ENCODE measurements around the gene RANBP17.

Gene RANBP17

DNA sequence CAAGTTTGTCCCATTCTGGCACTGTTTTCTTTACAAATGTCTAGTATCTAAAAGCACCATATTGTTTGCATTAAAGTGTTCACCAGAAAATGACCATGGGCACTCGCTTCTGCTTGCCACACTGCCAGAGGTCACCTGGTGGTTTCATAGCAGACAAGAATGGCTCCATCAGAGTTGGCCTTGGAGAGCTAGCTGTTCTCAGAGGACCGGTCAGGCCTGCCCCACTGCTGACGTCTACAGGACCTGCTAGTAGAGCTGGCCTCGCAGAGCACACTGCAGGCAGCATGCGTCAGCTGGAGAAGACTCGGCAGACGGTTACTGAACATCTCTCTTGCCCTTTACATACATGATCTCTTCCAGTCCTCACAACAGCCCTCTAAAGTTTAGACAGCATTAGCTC is 438.5 kb downstream of the RANBP17 start:
- Histone ChIP-seq H3K27ac (ENCODE audit: low read depth, low read length) (no peak overlapping the region), H3K23ac (ENCODE audit: low read length) (no peak overlapping the region), H4K8ac (ENCODE audit: low read depth, low read length) (no peak overlapping the region), H3K4me1 (ENCODE audit: control insufficient read depth, low read depth, low read length) (no peaks in the 10 kb centered on the region), H2BK15ac (replicated peaks; ENCODE audit: low read depth) (no peak overlapping the region), H3K4me3 (ENCODE audit: low read length) (no peak overlapping the region), H3K18ac (ENCODE audit: low read length) (no peak overlapping the region), H3K79me1 (ENCODE audit: low read length) (no peaks in the 10 kb centered on the region), H2BK5ac (ENCODE audit: low read length) (no peak overlapping the region), H3K27me3 (ENCODE audit: insufficient read depth, low read length, poor library complexity) (peaks cover 17% of the 10 kb centered on the region), H4K5ac (ENCODE audit: low read length) (no peak overlapping the region), H2AK5ac (ENCODE audit: low read length) (no peak overlapping the region), H3K4ac (ENCODE audit: low read depth, low read length) (no peak overlapping the region), H3K9ac (ENCODE audit: low read length) (no peak overlapping the region), H3K56ac (ENCODE audit: low read length) (no peak overlapping the region), H3K79me2 (ENCODE audit: control insufficient read depth, insufficient read depth, low read length) (no peaks in the 10 kb centered on the region), H2BK120ac (ENCODE audit: low read depth, low read length) (no peak overlapping the region), H3K4me2 (ENCODE audit: low read length) (no peak overlapping the region), H3K36me3 (ENCODE audit: control insufficient read depth, insufficient read depth, low read length) (no peaks in the 10 kb centered on the region)
- WGBS (ENCODE audit: extremely low coverage, insufficient coverage, low lambda C conversion rate), result no CpG with 5 or more reads among the region's 7 CpGs
- DNase-seq, result no peak

GRCh38 chr5:171306166-171306565 is 444.3 kb downstream of the RANBP17 start:
- no peak for DNase-seq

DNA sequence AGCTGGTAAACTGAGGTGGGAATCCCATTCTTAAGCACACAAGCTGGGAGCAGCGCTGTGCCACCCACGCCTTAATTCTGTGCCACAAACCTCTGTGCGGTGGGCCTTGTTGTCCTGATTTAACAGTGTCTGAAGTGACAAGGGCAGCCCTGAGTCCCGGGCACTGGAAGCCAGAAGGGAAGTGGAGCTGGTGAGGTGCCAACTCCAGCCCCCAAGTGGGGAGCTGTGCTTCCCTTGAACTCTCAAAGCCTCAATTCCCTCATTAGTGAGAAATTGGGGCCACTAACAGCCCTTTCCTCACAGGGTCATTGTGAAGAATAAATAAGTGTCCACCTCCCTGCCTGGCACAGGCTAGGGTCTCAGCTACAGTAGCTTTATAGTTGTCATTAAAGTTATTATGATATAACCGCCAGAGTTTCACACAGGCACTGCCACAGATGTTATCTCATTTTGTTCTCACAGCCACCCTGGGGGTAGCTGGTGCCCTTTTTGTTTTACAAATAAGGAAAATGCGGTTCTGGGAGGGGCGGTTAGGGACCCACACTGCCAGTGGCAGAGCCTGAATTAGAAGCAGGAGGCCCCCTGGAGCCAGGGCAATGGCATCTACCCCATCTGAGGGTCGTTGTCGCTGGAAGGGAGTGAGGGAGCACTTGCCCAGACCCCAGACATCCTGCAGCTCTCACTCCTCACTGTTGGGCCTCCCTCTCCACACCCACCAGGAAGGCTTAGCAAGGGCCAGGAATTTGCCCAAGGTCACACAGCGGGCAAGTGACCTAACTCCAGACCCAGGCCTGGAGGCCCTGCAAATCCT is 445.2 kb downstream of the RANBP17 start:
- Histone ChIP-seq H3K23ac (ENCODE audit: low read length) (no peak overlapping the region), H3K4ac (ENCODE audit: low read depth, low read length) (no peak overlapping the region), H3K27ac (ENCODE audit: low read depth, low read length) (no peak overlapping the region), H4K5ac (ENCODE audit: low read length) (no peak overlapping the region), H2BK5ac (ENCODE audit: low read length) (no peak overlapping the region), H3K9ac (ENCODE audit: low read length) (no peak overlapping the region), H3K79me2 (ENCODE audit: control insufficient read depth, insufficient read depth, low read length) (no peaks in the 10 kb centered on the region), H3K18ac (ENCODE audit: low read length) (no peak overlapping the region), H3K27me3 (ENCODE audit: insufficient read depth, low read length, poor library complexity) (peaks cover 75% of the 10 kb centered on the region), H3K56ac (ENCODE audit: low read length) (no peak overlapping the region), H3K79me1 (ENCODE audit: low read length) (no peaks in the 10 kb centered on the region), H2AK5ac (ENCODE audit: low read length) (no peak overlapping the region), H3K4me1 (ENCODE audit: control insufficient read depth, low read depth, low read length) (no peaks in the 10 kb centered on the region), H3K4me2 (ENCODE audit: low read length) (no peak overlapping the region), H3K4me3 (ENCODE audit: low read length) (no peak overlapping the region), H4K8ac (ENCODE audit: low read depth, low read length) (no peak overlapping the region), H2BK120ac (ENCODE audit: low read depth, low read length) (no peak overlapping the region), H2BK15ac (replicated peaks; ENCODE audit: low read depth) (no peak overlapping the region), H3K36me3 (ENCODE audit: control insufficient read depth, insufficient read depth, low read length) (no peaks in the 10 kb centered on the region)
- WGBS (ENCODE audit: extremely low coverage, insufficient coverage, low lambda C conversion rate), result no CpG with 5 or more reads among the region's 10 CpGs
- no peak for DNase-seq

More at GRCh38 chr5:171306166-171306565, 444.3 kb downstream of the RANBP17 start:
- Histone ChIP-seq H3K56ac (ENCODE audit: low read length) (no peak overlapping the region), H2BK15ac (replicated peaks; ENCODE audit: low read depth) (no peak overlapping the region), H2BK5ac (ENCODE audit: low read length) (no peak overlapping the region), H3K79me1 (ENCODE audit: low read length) (no peaks in the 10 kb centered on the region), H2BK120ac (ENCODE audit: low read depth, low read length) (no peak overlapping the region), H3K4me1 (ENCODE audit: control insufficient read depth, low read depth, low read length) (no peaks in the 10 kb centered on the region), H3K79me2 (ENCODE audit: control insufficient read depth, insufficient read depth, low read length) (no peaks in the 10 kb centered on the region), H3K27ac (ENCODE audit: low read depth, low read length) (no peak overlapping the region), H3K4me2 (ENCODE audit: low read length) (no peak overlapping the region), H2AK5ac (ENCODE audit: low read length) (no peak overlapping the region), H3K9ac (ENCODE audit: low read length) (no peak overlapping the region), H4K5ac (ENCODE audit: low read length) (no peak overlapping the region), H3K23ac (ENCODE audit: low read length) (no peak overlapping the region), H3K18ac (ENCODE audit: low read length) (no peak overlapping the region), H3K4ac (ENCODE audit: low read depth, low read length) (no peak overlapping the region), H3K27me3 (ENCODE audit: insufficient read depth, low read length, poor library complexity) (peaks cover 68% of the 10 kb centered on the region), H3K4me3 (ENCODE audit: low read length) (no peak overlapping the region), H4K8ac (ENCODE audit: low read depth, low read length) (no peak overlapping the region), H3K36me3 (ENCODE audit: control insufficient read depth, insufficient read depth, low read length) (no peaks in the 10 kb centered on the region)
- WGBS (ENCODE audit: extremely low coverage, insufficient coverage, low lambda C conversion rate), result no CpG with 5 or more reads among the region's 6 CpGs

DNA sequence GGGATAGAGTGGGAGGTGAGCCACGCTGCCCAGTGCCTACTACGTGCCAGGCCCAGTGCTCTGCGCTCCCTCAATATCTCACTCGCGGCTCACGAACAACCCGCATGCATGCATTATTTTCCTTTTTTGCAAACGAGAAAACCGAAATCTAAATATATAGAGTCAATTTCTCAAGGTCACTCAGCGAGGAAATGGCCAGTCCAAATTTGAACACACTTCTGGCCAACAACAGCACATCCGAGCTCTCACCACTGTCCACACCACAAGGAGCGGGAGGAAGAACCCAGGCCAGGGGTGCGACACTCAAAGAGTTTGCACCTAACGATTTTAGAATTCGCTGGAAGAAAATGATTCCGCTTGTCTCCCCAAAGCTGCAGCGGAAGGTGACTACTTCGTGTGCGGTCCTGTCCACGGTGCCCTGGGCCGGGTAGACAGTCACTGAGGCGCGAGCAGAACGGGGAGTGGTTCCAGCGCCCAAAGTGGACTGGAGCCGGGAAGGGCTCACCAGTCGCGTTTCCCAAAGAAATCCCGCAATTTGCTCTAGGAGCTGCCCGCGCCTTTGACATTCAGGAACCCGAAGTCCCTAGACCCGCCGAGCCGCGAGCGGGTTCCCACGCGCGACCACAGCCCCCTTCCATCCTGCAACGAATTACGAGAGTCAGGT is 446.1 kb downstream of the RANBP17 start:
- H2AK5ac ChIP-seq (ENCODE audit: low read length), result no peak overlapping the region
- no peaks in the 10 kb centered on the region for H3K79me1 ChIP-seq (ENCODE audit: low read length)
- H3K27ac ChIP-seq (ENCODE audit: low read depth, low read length), result no peak overlapping the region
- no peaks in the 10 kb centered on the region for H3K36me3 ChIP-seq (ENCODE audit: control insufficient read depth, insufficient read depth, low read length)
- no CpG with 5 or more reads among the region's 42 CpGs for whole genome bisulfite sequencing (ENCODE audit: extremely low coverage, insufficient coverage, low lambda C conversion rate)
- H3K79me2 ChIP-seq (ENCODE audit: control insufficient read depth, insufficient read depth, low read length), result no peaks in the 10 kb centered on the region
- H3K27me3 ChIP-seq (ENCODE audit: insufficient read depth, low read length, poor library complexity), result peaks cover 81% of the 10 kb centered on the region
- no peak overlapping the region for H2BK15ac ChIP-seq (replicated peaks; ENCODE audit: low read depth)
- H4K5ac ChIP-seq (ENCODE audit: low read length), result no peak overlapping the region
- H3K4me3 ChIP-seq (ENCODE audit: low read length), result no peak overlapping the region
- no peak overlapping the region for H3K18ac ChIP-seq (ENCODE audit: low read length)
- H3K23ac ChIP-seq (ENCODE audit: low read length), result no peak overlapping the region
- no peak overlapping the region for H3K9ac ChIP-seq (ENCODE audit: low read length)
- no peak overlapping the region for H3K56ac ChIP-seq (ENCODE audit: low read length)
- H3K4me2 ChIP-seq (ENCODE audit: low read length), result peak overlapping the region; percentile 45
- no peak for DNase-seq
- H3K4ac ChIP-seq (ENCODE audit: low read depth, low read length), result no peak overlapping the region
- no peak overlapping the region for H2BK5ac ChIP-seq (ENCODE audit: low read length)
- H4K8ac ChIP-seq (ENCODE audit: low read depth, low read length), result no peak overlapping the region
- H2BK120ac ChIP-seq (ENCODE audit: low read depth, low read length), result no peak overlapping the region
- no peaks in the 10 kb centered on the region for H3K4me1 ChIP-seq (ENCODE audit: control insufficient read depth, low read depth, low read length)

DNA sequence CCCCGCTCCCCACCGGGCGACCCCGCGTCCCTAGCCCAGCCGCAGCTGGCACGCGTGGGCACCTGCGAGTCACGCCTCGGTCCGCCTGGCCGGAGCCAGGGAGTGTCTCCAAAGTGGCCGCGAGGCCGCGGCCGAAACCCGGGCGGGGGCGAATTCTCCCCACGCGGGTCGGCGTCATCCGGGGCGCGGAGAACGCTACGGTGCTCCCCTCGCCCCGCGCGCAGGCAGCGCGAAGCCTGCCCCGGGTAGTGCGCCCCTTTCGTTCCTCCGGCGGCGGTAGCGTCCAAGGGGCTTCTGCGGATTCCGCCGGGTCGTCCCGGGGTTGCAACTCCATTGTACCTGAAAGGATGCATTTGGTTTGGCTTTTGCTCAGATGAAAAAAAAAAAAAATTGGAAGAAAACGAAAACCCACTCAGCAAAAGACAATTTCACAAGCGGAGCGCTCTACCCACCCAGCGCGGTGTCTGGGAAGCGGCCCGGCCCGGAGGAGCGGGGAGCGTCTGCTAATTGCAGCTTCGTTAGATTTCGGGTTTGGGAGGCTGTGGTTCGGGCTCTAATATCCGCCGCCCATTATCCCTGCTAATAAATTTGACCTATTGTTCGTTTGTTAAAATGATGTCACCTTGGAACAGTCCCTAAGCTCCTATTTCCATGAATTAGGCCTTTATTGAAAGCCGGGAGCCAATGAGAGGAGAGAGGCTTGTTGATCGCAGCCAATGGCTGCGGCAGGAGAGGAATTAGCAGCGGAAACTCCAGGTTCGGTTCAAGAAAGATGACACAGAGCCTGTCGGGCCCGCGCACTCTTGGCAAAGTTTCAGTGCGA is 446.8 kb downstream of the RANBP17 start, which contains the start of gene TLX3:
Gene TLX3 (plus strand): TSS at position 796 of the 823 bp plus-strand sequence. CDS start 118 bp downstream, outside the sequence.
- Histone ChIP-seq H2BK15ac (replicated peaks; ENCODE audit: low read depth) (no peak within 1 kb of the TSS), H3K27me3 (ENCODE audit: insufficient read depth, low read length, poor library complexity) (peaks cover 88% of the 10 kb centered on the region), H2BK120ac (ENCODE audit: low read depth, low read length) (no peak within 1 kb of the TSS), H3K4me2 (ENCODE audit: low read length) (peak within 1 kb of the TSS; percentile 74), H4K8ac (ENCODE audit: low read depth, low read length) (no peak within 1 kb of the TSS), H3K9ac (ENCODE audit: low read length) (peak within 1 kb of the TSS; percentile 19), H2AK5ac (ENCODE audit: low read length) (no peak within 1 kb of the TSS), H3K23ac (ENCODE audit: low read length) (no peak within 1 kb of the TSS), H3K79me2 (ENCODE audit: control insufficient read depth, insufficient read depth, low read length) (no peaks in the 10 kb centered on the region), H3K18ac (ENCODE audit: low read length) (no peak within 1 kb of the TSS), H3K56ac (ENCODE audit: low read length) (peak within 1 kb of the TSS; percentile 67), H2BK5ac (ENCODE audit: low read length) (no peak within 1 kb of the TSS), H3K4me3 (ENCODE audit: low read length) (no peak within 1 kb of the TSS), H3K4me1 (ENCODE audit: control insufficient read depth, low read depth, low read length) (no peaks in the 10 kb centered on the region), H3K79me1 (ENCODE audit: low read length) (no peaks in the 10 kb centered on the region), H3K36me3 (ENCODE audit: control insufficient read depth, insufficient read depth, low read length) (no peaks in the 10 kb centered on the region), H3K4ac (ENCODE audit: low read depth, low read length) (no peak within 1 kb of the TSS), H4K5ac (ENCODE audit: low read length) (no peak within 1 kb of the TSS), H3K27ac (ENCODE audit: low read depth, low read length) (no peak within 1 kb of the TSS)
- no CpG with 5 or more reads among the region's 73 CpGs for WGBS (ENCODE audit: extremely low coverage, insufficient coverage, low lambda C conversion rate)
- DNase-seq, result peak; percentile 95
